ENCODE data around the gene TUBA1A. TPM values are rescaled to one million over a fixed set of nuclear protein-coding genes. Genes with fewer than 3 reads are reported as not detected.

TUBA1A gene
- total RNA-seq, 1 experiment from 2014 or later = 9.8 TPM

- Mint-ChIP-seq H3K4me1 (ENCODE audit: insufficient read depth, unreplicated experiment) (no peaks in the 10 kb centered on the region), H3K27ac (ENCODE audit: low read depth, unreplicated experiment) (no peak overlapping the region), H3K27me3 (ENCODE audit: insufficient read depth, unreplicated experiment) (no peaks in the 10 kb centered on the region), H3K36me3 (ENCODE audit: insufficient read depth, unreplicated experiment) (no peaks in the 10 kb centered on the region), H3K4me3 (ENCODE audit: unreplicated experiment) (no peak overlapping the region), H3K9me3 (ENCODE audit: unreplicated experiment) (no peaks in the 10 kb centered on the region)
- DNase-seq (ENCODE audit: unreplicated experiment) = no peak
- intact Hi-C loops (cut with micrococcal nuclease) = no loop called here
- ChIA-PET CTCF (interaction anchor here (0.6 kb wide), 1 partner anchor 8 kb away, joined by 3 read pairs; no protein-coding TSS in a partner anchor), POLR2A (no interaction called here)
- TF ChIP-seq, protein P1, sequence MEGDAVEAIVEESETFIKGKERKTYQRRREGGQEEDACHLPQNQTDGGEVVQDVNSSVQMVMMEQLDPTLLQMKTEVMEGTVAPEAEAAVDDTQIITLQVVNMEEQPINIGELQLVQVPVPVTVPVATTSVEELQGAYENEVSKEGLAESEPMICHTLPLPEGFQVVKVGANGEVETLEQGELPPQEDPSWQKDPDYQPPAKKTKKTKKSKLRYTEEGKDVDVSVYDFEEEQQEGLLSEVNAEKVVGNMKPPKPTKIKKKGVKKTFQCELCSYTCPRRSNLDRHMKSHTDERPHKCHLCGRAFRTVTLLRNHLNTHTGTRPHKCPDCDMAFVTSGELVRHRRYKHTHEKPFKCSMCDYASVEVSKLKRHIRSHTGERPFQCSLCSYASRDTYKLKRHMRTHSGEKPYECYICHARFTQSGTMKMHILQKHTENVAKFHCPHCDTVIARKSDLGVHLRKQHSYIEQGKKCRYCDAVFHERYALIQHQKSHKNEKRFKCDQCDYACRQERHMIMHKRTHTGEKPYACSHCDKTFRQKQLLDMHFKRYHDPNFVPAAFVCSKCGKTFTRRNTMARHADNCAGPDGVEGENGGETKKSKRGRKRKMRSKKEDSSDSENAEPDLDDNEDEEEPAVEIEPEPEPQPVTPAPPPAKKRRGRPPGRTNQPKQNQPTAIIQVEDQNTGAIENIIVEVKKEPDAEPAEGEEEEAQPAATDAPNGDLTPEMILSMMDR (IDR thresholded peaks at IDR 0.05; ENCODE audit: unreplicated experiment) = no peak
- no TSS peak for BruUV-seq (replicated peaks)
These were observed 27.6 kb downstream of the TUBA1A start for GRCh38 chr12:49161092-49161795.

- no peaks in the 10 kb centered on the region for H3K27me3 Mint-ChIP-seq (ENCODE audit: insufficient read depth, unreplicated experiment)
- no peaks in the 10 kb centered on the region for H3K9me3 Mint-ChIP-seq (ENCODE audit: unreplicated experiment)
- TF ChIP-seq, protein P1 (IDR thresholded peaks at IDR 0.05; ENCODE audit: unreplicated experiment) = no peak
- intact Hi-C loops (cut with micrococcal nuclease) = no loop called here
- H3K36me3 Mint-ChIP-seq (ENCODE audit: insufficient read depth, unreplicated experiment) = no peaks in the 10 kb centered on the region
- H3K27ac Mint-ChIP-seq (ENCODE audit: low read depth, unreplicated experiment) = no peak overlapping the region
- no peak overlapping the region for H3K4me3 Mint-ChIP-seq (ENCODE audit: unreplicated experiment)
- H3K4me1 Mint-ChIP-seq (ENCODE audit: insufficient read depth, unreplicated experiment) = no peaks in the 10 kb centered on the region
- CTCF ChIA-PET = no interaction called here
- DNase-seq (ENCODE audit: unreplicated experiment) = no peak
- no TSS peak for BruUV-seq (replicated peaks)
- POLR2A ChIA-PET = no interaction called here
These were observed 28.5 kb downstream of the TUBA1A start for GRCh38 chr12:49160399-49160798.

DNA sequence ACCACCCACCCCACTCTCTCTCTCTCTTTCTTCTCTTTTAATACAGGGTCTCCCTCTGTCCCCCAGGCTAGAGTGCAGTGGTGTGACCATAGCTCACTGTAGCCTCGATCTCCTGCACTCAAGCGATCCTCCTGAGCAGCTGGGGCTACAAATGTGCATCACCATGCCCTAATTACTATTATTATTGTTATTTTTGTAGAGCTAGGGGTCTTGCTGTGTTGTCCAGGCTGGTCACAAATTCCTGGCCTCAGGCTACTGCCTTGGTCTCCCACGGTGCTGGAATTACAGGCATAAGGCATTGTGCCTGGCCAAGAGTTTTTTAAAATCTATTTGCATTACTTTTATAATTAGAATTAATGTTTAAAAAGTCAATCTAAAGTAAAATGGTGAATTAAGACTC, 34.7 kb downstream of the TUBA1A start:
- Mint-ChIP-seq H3K9me3 (ENCODE audit: unreplicated experiment) (no peaks in the 10 kb centered on the region), H3K36me3 (ENCODE audit: insufficient read depth, unreplicated experiment) (no peaks in the 10 kb centered on the region), H3K27me3 (ENCODE audit: insufficient read depth, unreplicated experiment) (no peaks in the 10 kb centered on the region), H3K4me1 (ENCODE audit: insufficient read depth, unreplicated experiment) (no peaks in the 10 kb centered on the region), H3K4me3 (ENCODE audit: unreplicated experiment) (no peak overlapping the region), H3K27ac (ENCODE audit: low read depth, unreplicated experiment) (no peak overlapping the region)
- ChIA-PET POLR2A (interaction anchor here (1.9 kb wide), 1 partner anchor 23 kb away, joined by 7 read pairs; the partner anchor contains the start of gene TUBA1B), CTCF (no interaction called here)
- no peak for DNase-seq (ENCODE audit: unreplicated experiment)
- BruUV-seq (replicated peaks) = no TSS peak
- intact Hi-C loops (cut with micrococcal nuclease) = no loop called here
- TF ChIP-seq, protein P1 (IDR thresholded peaks at IDR 0.05; ENCODE audit: unreplicated experiment) = no peak

- ChIA-PET CTCF (interaction anchor here (0.6 to 1.0 kb wide), 3 partner anchors 15 to 1191 kb away, joined by 3 read pairs; no protein-coding TSS in a partner anchor), POLR2A (interaction anchor here (0.7 to 1.8 kb wide), 2 partner anchors 15 to 278 kb away, joined by 3 to 10 read pairs; partner anchors contain the start of gene TUBA1B)
- Mint-ChIP-seq H3K36me3 (ENCODE audit: insufficient read depth, unreplicated experiment) (no peaks in the 10 kb centered on the region), H3K27me3 (ENCODE audit: insufficient read depth, unreplicated experiment) (no peaks in the 10 kb centered on the region), H3K4me3 (ENCODE audit: unreplicated experiment) (no peak overlapping the region), H3K9me3 (ENCODE audit: unreplicated experiment) (no peaks in the 10 kb centered on the region), H3K27ac (ENCODE audit: low read depth, unreplicated experiment) (peak overlapping the region; percentile 0), H3K4me1 (ENCODE audit: insufficient read depth, unreplicated experiment) (no peaks in the 10 kb centered on the region)
- TF ChIP-seq, protein P1 (IDR thresholded peaks at IDR 0.05; ENCODE audit: unreplicated experiment) = no peak
- DNase-seq (ENCODE audit: unreplicated experiment) = no peak
- BruUV-seq (replicated peaks) = no TSS peak
- intact Hi-C loops (cut with micrococcal nuclease) = no loop called here
These were observed 41.5 kb downstream of the TUBA1A start for GRCh38 chr12:49147384-49147783.
